HG03060 (cell line): ENCODE measurements around the gene MC5R.
"Not testable (repeated sequence)": the region's sequence is repeated elsewhere in the genome, so short reads cannot be mapped to it uniquely, and the experiment has no call there.

ENCODE experiments used
- ATAC-seq: cut with Tn5 transposase; IDR thresholded peaks from one replicate; pipeline ENCODE4 v1.9.1; 2021; ENCODE audit warnings: low read depth, moderate number of reproducible peaks; ENCODE audit not compliant: unreplicated experiment

MC5R gene

DNA sequence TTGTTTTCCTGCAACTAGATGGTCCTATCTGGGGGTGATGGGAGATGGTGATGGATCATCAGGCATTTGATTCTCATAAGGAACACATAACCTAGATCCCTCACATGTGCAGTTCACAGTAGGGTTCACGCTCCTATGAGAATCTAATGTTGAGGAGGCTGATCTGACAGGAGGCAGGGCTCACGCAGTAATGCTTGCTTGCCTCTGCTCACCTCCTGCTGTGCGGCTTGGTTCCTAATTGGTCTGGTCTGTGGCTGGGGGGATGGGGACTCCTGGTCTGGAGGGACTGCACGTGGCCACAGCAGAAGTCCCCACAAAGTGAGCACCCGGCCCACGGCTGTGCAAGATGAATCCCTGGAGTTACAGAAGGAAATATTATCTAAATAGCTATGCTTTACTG is 11.3 kb downstream of the MC5R start:
- ATAC-seq: no peak

DNA sequence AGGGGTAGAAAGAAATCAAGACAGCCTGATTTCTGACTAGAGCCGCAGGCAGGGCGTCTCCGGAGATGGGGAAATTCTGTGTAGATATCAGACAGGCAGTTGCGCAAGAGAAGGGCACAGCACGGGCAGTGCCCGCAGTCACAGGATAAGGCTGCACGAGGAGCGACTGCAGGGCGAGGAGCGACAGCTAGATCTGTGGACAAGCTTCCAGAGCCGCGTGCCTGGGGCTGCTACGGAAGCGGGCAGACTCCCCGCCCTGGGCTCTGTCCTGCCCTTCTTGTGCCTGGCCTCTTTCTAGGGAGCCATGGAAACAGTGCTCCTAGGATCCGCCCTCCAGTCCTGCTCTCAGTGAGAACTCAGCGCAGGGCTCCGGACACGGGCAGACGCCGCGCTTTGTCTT is 12.6 kb downstream of the MC5R start:
- no peak for ATAC-seq

- no peak for ATAC-seq
These were observed 25.8 kb downstream of the MC5R start for GRCh38 chr18:13849791-13850190.

- not testable (repeated sequence) for ATAC-seq
These were observed 38.9 kb downstream of the MC5R start for GRCh38 chr18:13862898-13863297.

GRCh38 chr18:13868501-13869271 is 44.7 kb downstream of the MC5R start:
- no peak for ATAC-seq

DNA sequence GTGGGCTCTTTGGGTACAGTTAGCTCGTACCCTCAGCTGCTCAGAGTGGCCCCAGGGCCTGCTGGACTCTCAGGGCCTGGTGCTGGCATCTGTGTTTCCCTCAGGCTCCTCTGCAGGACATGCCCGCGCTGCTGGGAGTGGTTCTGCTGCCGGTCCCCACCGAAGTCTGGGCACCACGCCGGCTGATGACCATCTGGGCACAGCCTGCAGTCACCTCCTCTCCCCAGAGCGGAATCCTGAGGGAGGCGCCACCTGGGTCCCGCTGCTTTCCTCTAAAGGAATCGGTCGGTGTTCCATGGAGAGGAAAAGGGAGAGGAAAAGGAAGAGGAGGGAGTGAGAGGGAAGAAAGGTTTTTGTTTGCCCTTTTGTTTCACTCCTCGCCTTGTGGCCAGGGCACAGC is 47.8 kb downstream of the MC5R start:
- no peak for ATAC-seq

DNA sequence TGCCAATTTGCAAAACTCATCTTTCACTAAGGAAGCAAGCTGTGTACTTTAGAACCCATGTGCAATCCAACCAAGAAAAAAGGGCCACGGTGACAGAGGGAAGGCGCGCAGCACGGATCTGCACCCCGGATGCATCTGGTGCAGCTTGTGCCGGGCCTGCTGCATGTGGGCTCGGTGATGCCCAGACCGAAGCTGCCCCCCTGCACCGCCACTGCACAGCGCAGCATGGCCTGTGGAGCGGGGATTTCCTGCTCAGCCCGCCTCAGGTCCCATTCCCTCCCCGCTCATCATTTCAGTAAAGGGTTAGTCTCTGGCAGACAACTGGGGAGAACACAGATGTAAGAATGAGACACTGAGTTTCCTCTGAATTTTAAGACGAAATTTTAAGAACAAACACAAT is 48.4 kb downstream of the MC5R start:
- no peak for ATAC-seq

DNA sequence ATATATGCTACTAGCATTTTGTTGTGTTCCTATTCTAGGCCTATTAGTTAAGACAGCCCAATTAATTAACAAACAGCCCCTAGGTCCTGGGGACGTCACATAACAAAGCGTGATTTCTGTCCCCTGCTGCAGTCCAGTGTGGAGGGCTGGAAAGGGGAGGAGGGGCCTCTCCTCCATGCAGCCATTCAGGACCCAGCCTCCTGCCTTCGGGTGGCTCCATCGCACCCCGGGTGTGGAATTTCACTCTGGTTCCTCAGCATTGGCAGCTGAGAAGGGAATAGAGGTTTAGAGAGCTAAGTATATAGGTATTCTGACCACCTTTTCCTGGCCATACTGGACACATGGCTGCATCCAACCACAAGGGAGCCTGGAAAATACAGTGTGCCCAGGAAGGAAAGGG is 49.0 kb downstream of the MC5R start:
- ATAC-seq: no peak

DNA sequence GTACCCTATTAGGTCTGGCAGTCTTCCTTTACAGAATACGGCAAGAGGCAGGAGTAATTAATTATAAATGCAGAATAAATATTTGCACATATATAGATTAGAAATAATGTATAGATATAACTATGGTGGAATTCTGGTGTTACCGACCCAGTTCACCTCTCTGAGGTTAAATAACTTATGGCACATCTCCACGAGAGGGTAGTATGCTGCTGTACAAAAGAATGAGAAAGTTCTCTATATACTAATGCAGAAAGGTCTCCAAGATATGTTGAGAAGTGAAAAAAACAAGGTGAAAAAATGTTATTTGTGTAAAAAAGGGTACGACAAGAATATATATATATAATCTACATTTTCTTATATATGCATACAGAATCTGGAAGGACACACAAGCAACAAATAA is 50.6 kb downstream of the MC5R start:
- no peak for ATAC-seq
